Gastroesophageal sphincter (tissue), 4 donors: ENCODE data around the gene NEIL1. TPM values are rescaled to one million over a fixed set of nuclear protein-coding genes. Genes with fewer than 3 reads are reported as not detected.

ENCODE experiments used
- ATAC-seq: fragments of 150-250 bp; one replicate; pipeline ENCODE4 v1.9.1; 2016; ENCODE audit warnings: mild to moderate bottlenecking, moderate library complexity
- H3K27ac ChIP-seq, 4 donors: fragments of 200-600 bp; sonication (generic) in 3 of 4; 1 replicate in 3 of 4; 2 replicates in 1 of 4; pipeline ENCODE4 v1.5.1; 2016 to 2019
- H3K27me3 ChIP-seq: fragments of 200-600 bp; sonication (generic); one replicate; pipeline ENCODE4 v1.5.1; 2019
- H3K36me3 ChIP-seq, 2 donors: fragments of 200-600 bp; sonication (generic); one replicate each; pipeline ENCODE4 v1.5.1; 2019; ENCODE audit warnings: control low read depth in 1 of 2
- H3K4me1 ChIP-seq, 3 donors: fragments of 200-600 bp; sonication (generic); 1 replicate in 2 of 3; 2 replicates in 1 of 3; pipeline ENCODE4 v1.5.1; 2016 to 2019; ENCODE audit warnings: control low read depth in 2 of 3
- H3K4me3 ChIP-seq, 2 donors: fragments of 200-600 bp; sonication (generic); one replicate each; pipeline ENCODE4 v1.5.1; 2019; ENCODE audit warnings: mild to moderate bottlenecking in 1 of 2, moderate library complexity in 1 of 2
- H3K9me3 ChIP-seq, 3 donors: fragments of 200-600 bp; sonication (generic); one replicate each; pipeline ENCODE4 v1.5.1; 2017 to 2019; ENCODE audit warnings: control low read depth in 2 of 3
- CTCF ChIP-seq, 4 experiments: fragments of 200-600 bp in 2 of 4; fragments of 450-650 bp in 2 of 4; sonication (generic) in 1 of 4; IDR thresholded peaks; one replicate each; pipeline ENCODE4 v1.5.1; 2017 to 2019; ENCODE audit warnings: antibody characterized with exemption in 4 of 4, mild to moderate bottlenecking in 2 of 4, moderate library complexity in 2 of 4
- EP300 ChIP-seq: sonication (generic); formaldehyde crosslinking; IDR thresholded peaks from one replicate; pipeline ENCODE4 v1.6.1; 2017; ENCODE audit warnings: antibody characterized with exemption, mild to moderate bottlenecking
- POLR2A ChIP-seq, 2 donors: fragments of 450-650 bp; IDR thresholded peaks; one replicate each; pipeline ENCODE4 v1.6.1; 2017; ENCODE audit warnings: antibody characterized with exemption in 2 of 2, mild to moderate bottlenecking in 2 of 2, moderate library complexity in 1 of 2
- POLR2AphosphoS5 ChIP-seq: sonication (generic); formaldehyde crosslinking; IDR thresholded peaks from one replicate; pipeline ENCODE4 v1.6.1; 2017; ENCODE audit warnings: antibody characterized with exemption
- WGBS, 2 donors: methylation state at CpG; one replicate each; pipeline ENCODE4 v1.1.5; 2018; ENCODE audit warnings: low coverage in 1 of 2; 5-methylcytosine and 5-hydroxymethylcytosine counted together
- total RNA-seq, 4 donors: library from RNA; depleted of rRNA; stranded (reverse); fragments of >200 nt; gene quantifications; one replicate each; pipeline ENCODE4 v1.1.0, GENCODE V29; 2016

The NEIL1 gene
- total RNA-seq, 4 donors from 2014 or later, result 8.7 to 47.8 (median 28.9) TPM

- Histone ChIP-seq H3K4me3 (no peak overlapping the region), H3K36me3 (peaks cover 0 to 100% of the 10 kb centered on the region in 2 donors), H3K4me1 (peaks cover 0 to 7% (median under 1%) of the 10 kb centered on the region in 3 donors), H3K9me3 (no peaks in the 10 kb centered on the region), H3K27ac (no peak overlapping the region), H3K27me3 (no peaks in the 10 kb centered on the region)
- no peak for ATAC-seq
- TF ChIP-seq POLR2AphosphoS5, result no peak
- TF ChIP-seq POLR2A (IDR thresholded peaks at IDR 0.05), result no peak
- TF ChIP-seq EP300, result no peak
- TF ChIP-seq CTCF (IDR thresholded peaks at IDR 0.05), result no peak
- WGBS, 2 donors, result no CpG with 5 or more reads among the region's 13 CpGs
Observed at GRCh38 chr15:75361989-75362641, 15.3 kb downstream of the NEIL1 start.

GRCh38 chr15:75362642-75363249, 15.9 kb downstream of the NEIL1 start:
- peaks cover 0 to 13% (median 6%) of the 10 kb centered on the region in 3 donors for H3K4me1 ChIP-seq
- no peaks in the 10 kb centered on the region for H3K9me3 ChIP-seq
- 74% methylated on average over 4 of the region's 7 CpGs; no CpG with 5 or more reads in 1 of the 2 donors for WGBS, 2 donors
- ATAC-seq, result no peak
- H3K27me3 ChIP-seq, result no peaks in the 10 kb centered on the region
- peaks cover 0 to 97% of the 10 kb centered on the region in 2 donors for H3K36me3 ChIP-seq
- no peak for TF ChIP-seq POLR2AphosphoS5
- H3K27ac ChIP-seq, result no peak overlapping the region
- no peak overlapping the region for H3K4me3 ChIP-seq

- 80% methylated on average over 1 of the region's 9 CpGs for WGBS, 2 donors
- peaks cover 0 to 16% (median 6%) of the 10 kb centered on the region in 3 donors for H3K4me1 ChIP-seq
- no peak overlapping the region for H3K27ac ChIP-seq
- no peak for ATAC-seq
- peaks cover 0 to 86% of the 10 kb centered on the region in 2 donors for H3K36me3 ChIP-seq
- no peak for TF ChIP-seq POLR2AphosphoS5
- TF ChIP-seq CTCF (IDR thresholded peaks at IDR 0.05), result no peak
- TF ChIP-seq EP300, result no peak
- no peaks in the 10 kb centered on the region for H3K27me3 ChIP-seq
- H3K9me3 ChIP-seq, result no peaks in the 10 kb centered on the region
- H3K4me3 ChIP-seq, result no peak overlapping the region
Observed at GRCh38 chr15:75363786-75364185, 16.9 kb downstream of the NEIL1 start.

- no peaks in the 10 kb centered on the region for H3K27me3 ChIP-seq
- no peaks in the 10 kb centered on the region for H3K9me3 ChIP-seq
- TF ChIP-seq POLR2A (IDR thresholded peaks at IDR 0.05) (no peak), POLR2AphosphoS5 (no peak), CTCF (IDR thresholded peaks at IDR 0.05) (no peak), EP300 (no peak)
- ATAC-seq, result no peak
- peaks cover 0 to 76% of the 10 kb centered on the region in 2 donors for H3K36me3 ChIP-seq
- peaks cover 0 to 27% (median 12%) of the 10 kb centered on the region in 3 donors for H3K4me1 ChIP-seq
- 79 to 100% methylated on average over 2 to 6 of the region's 6 CpGs for WGBS, 2 donors
- no peak overlapping the region for H3K4me3 ChIP-seq
- H3K27ac ChIP-seq, result no peak overlapping the region
Observed at GRCh38 chr15:75364881-75365280, 18.0 kb downstream of the NEIL1 start.

GRCh38 chr15:75366163-75366562, 19.3 kb downstream of the NEIL1 start:
- ATAC-seq, result no peak
- Histone ChIP-seq H3K27ac (no peak overlapping the region), H3K4me1 (peaks cover 0 to 28% (median 12%) of the 10 kb centered on the region in 3 donors), H3K36me3 (peaks cover 0 to 75% of the 10 kb centered on the region in 2 donors), H3K4me3 (no peak overlapping the region), H3K27me3 (no peaks in the 10 kb centered on the region), H3K9me3 (no peaks in the 10 kb centered on the region)
- 71 to 100% methylated on average over 1 to 3 of the region's 3 CpGs for WGBS, 2 donors
- TF ChIP-seq POLR2AphosphoS5 (no peak), POLR2A (IDR thresholded peaks at IDR 0.05) (no peak)

- ATAC-seq, result no peak
- H3K4me3 ChIP-seq, result peak overlapping the region in 1 of 2 donors; percentile 93
- no peaks in the 10 kb centered on the region for H3K9me3 ChIP-seq
- peak overlapping the region in 3 of 4 donors; percentile 97 to 100 (median 99) for H3K27ac ChIP-seq
- TF ChIP-seq CTCF (IDR thresholded peaks at IDR 0.05) (no peak), POLR2A (IDR thresholded peaks at IDR 0.05) (no peak), POLR2AphosphoS5 (no peak), EP300 (no peak)
- peaks cover 0 to 75% of the 10 kb centered on the region in 2 donors for H3K36me3 ChIP-seq
- no peaks in the 10 kb centered on the region for H3K27me3 ChIP-seq
- H3K4me1 ChIP-seq, result peaks cover 0 to 28% (median 12%) of the 10 kb centered on the region in 3 donors
Observed at GRCh38 chr15:75367006-75367405, 20.2 kb downstream of the NEIL1 start.
